ENCODE data around the gene ITPK1. TPM values are rescaled to one million over a fixed set of nuclear protein-coding genes. Genes with fewer than 3 reads are reported as not detected.
A peak's percentile ranks its signal among the peaks of the same experiment; 100 is the strongest.

The ITPK1 gene
- total RNA-seq, 1 donor from 2014 or later: 112 TPM

DNA sequence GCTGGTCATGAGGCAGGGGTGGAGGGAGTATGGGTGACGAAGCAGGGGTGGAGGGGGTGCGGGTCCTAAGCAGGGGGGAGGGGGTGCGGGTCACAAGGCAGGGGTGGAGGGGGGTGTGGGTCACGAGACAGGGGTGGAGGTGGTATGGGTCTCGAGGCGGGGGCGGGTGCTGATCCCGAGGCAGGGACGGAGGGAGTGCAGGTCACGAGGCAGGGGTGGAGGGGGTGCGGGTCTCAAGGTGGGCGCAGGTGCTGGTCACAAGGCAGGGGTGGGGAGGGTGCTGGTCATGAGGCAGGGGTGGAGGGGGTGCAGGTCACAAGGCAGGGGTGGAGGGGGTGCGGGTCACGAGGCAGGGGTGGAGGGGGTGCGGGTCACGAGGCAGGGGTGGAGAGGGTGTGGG is 56.5 kb downstream of the ITPK1 start:
- Histone ChIP-seq H3K27me3 (ENCODE audit: low read depth) (no peaks in the 10 kb centered on the region), H3K36me3 (no peaks in the 10 kb centered on the region), H3K4me3 (no peak overlapping the region), H3K27ac (replicated peaks) (no peak overlapping the region), H3K9me3 (replicated peaks) (no peaks in the 10 kb centered on the region), H3K4me1 (peaks cover 78% of the 10 kb centered on the region)
- no peak for DNase-seq
- TF ChIP-seq, protein P1, sequence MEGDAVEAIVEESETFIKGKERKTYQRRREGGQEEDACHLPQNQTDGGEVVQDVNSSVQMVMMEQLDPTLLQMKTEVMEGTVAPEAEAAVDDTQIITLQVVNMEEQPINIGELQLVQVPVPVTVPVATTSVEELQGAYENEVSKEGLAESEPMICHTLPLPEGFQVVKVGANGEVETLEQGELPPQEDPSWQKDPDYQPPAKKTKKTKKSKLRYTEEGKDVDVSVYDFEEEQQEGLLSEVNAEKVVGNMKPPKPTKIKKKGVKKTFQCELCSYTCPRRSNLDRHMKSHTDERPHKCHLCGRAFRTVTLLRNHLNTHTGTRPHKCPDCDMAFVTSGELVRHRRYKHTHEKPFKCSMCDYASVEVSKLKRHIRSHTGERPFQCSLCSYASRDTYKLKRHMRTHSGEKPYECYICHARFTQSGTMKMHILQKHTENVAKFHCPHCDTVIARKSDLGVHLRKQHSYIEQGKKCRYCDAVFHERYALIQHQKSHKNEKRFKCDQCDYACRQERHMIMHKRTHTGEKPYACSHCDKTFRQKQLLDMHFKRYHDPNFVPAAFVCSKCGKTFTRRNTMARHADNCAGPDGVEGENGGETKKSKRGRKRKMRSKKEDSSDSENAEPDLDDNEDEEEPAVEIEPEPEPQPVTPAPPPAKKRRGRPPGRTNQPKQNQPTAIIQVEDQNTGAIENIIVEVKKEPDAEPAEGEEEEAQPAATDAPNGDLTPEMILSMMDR (IDR thresholded peaks at IDR 0.05; ENCODE audit: borderline replicate concordance): no peak
- intact Hi-C loops (cut with micrococcal nuclease): no loop called here

DNA sequence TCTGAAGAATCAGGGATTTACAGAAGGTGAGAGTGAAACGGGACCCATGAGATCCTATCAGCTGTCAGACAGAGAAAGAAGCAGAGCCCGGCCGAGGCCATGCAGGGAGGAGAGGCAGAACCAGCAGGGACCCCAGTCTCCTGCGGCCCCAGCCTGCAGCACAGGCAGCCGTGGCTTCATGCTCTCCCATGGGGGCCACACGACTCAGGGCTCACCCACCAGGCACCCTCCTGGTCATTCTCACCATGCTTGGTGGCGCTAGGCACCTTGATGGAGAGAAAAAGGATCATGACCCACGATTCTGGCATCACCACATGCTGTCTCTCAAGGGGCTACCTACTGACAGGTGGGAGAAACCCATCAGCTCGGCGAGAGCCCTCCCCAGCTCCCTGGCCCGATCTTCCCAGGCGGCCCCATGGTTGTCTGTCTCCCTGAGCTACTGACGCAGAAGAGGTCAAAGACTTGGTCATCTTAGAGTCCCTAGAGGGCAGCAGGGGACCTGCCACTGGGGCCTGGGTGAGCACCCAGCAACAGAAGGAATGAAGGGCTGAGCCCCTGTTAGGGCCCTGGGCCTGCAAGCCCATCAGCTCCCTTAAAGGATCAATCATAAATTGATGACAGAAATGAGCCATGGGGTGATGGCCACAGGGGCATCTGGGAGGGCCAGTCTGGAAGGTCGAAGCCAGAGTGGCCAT is 58.0 kb downstream of the ITPK1 start:
- TF ChIP-seq, protein P1 (IDR thresholded peaks at IDR 0.05; ENCODE audit: borderline replicate concordance): no peak
- peaks cover 70% of the 10 kb centered on the region for H3K4me1 ChIP-seq

DNA sequence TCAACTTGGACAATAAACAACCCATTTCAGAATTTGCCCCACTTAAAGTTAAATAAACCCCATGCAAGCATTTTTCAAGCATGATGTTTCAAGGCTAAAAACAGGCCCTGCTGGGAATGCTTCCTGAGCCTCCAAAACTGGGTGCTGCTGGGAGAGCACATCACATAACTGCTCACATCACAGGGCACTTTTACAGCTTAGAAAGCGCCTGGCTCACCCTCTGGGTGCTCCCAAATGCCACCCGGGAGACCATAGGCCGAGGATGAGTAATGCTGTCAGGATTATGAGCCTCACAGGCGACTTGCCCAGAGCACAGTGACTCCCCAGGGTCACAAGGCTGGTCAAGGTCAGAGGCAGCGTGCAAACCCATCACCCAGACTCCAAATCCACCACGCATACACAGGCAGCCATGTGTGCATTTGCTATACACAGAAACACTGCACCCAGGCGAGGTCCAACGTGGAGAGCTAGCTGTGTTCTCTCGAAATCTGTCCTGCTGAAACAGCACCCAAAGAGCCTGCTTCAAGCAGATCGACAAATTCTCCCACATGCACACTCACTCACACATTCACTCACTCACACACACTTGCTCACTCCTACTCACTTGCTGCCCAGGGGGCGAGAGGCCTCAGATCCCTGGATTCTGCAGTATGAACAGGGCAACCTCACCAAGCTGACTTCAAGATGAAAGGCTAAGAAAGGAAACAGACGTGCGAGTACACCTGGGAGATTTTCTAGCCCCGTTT is 58.7 kb downstream of the ITPK1 start:
- DNase-seq: no peak
- peak overlapping the region; percentile 73 for H3K27ac ChIP-seq (replicated peaks)
- intact Hi-C loops (cut with micrococcal nuclease): no loop called here
- TF ChIP-seq, protein P1 (IDR thresholded peaks at IDR 0.05; ENCODE audit: borderline replicate concordance): no peak
- H3K27me3 ChIP-seq (ENCODE audit: low read depth): no peaks in the 10 kb centered on the region
- H3K9me3 ChIP-seq (replicated peaks): no peaks in the 10 kb centered on the region
- no peaks in the 10 kb centered on the region for H3K36me3 ChIP-seq
- H3K4me1 ChIP-seq: peaks cover 63% of the 10 kb centered on the region
- H3K4me3 ChIP-seq: no peak overlapping the region

More for the DNA sequence above, 58.0 kb downstream of the ITPK1 start:
- Histone ChIP-seq H3K27ac (replicated peaks) (peak overlapping the region; percentile 73), H3K36me3 (no peaks in the 10 kb centered on the region), H3K9me3 (replicated peaks) (no peaks in the 10 kb centered on the region), H3K4me3 (no peak overlapping the region), H3K27me3 (ENCODE audit: low read depth) (no peaks in the 10 kb centered on the region)
- no peak for DNase-seq
- intact Hi-C loops (cut with micrococcal nuclease): no loop called here

- Histone ChIP-seq H3K36me3 (no peaks in the 10 kb centered on the region), H3K27me3 (ENCODE audit: low read depth) (no peaks in the 10 kb centered on the region), H3K9me3 (replicated peaks) (no peaks in the 10 kb centered on the region), H3K27ac (replicated peaks) (peak overlapping the region; percentile 73), H3K4me3 (no peak overlapping the region), H3K4me1 (peaks cover 56% of the 10 kb centered on the region)
- DNase-seq: no peak
- intact Hi-C loops (cut with micrococcal nuclease): no loop called here
- TF ChIP-seq, protein P1 (IDR thresholded peaks at IDR 0.05; ENCODE audit: borderline replicate concordance): no peak
These were observed 59.4 kb downstream of the ITPK1 start for GRCh38 chr14:93056166-93056839.

DNA sequence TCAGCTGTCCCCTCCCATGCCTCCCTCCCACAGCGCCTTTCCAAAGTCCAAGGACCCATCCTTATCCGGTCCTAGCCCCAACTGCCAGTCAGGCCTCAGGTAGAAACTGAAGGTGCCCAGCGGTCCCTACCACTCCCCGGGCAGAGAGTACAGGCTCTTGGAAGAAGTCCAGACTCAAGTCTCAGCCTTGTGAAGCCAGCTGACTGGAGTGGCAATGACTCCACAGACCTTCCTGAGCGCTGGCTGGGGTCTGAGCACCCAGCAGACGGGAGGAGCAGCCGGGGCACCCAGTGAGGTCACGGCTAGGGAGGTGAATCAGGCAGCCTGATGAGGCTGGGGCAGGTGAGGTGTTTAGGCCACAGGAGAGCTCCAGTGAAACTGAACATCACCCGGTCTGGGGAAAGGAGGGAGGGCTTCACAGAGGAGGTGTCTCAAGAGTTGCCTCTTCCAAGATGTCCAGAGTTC is 60.0 kb downstream of the ITPK1 start:
- intact Hi-C loops (cut with micrococcal nuclease): no loop called here
- no peak for DNase-seq
- Histone ChIP-seq H3K9me3 (replicated peaks) (no peaks in the 10 kb centered on the region), H3K4me1 (peaks cover 55% of the 10 kb centered on the region), H3K27ac (replicated peaks) (peak overlapping the region; percentile 73), H3K4me3 (no peak overlapping the region), H3K27me3 (ENCODE audit: low read depth) (no peaks in the 10 kb centered on the region), H3K36me3 (no peaks in the 10 kb centered on the region)
- TF ChIP-seq, protein P1 (IDR thresholded peaks at IDR 0.05; ENCODE audit: borderline replicate concordance): no peak
